Pancreas (tissue), 10 donors: ENCODE results near the gene NFKBIB. TPM values are rescaled to one million over a fixed set of nuclear protein-coding genes. Genes with fewer than 3 reads are reported as not detected.

Experiments used
- ATAC-seq, 4 donors: fragments of 200-7000 bp; cut with Tn5 transposase; one replicate each; pipeline versions ENCODE4 v1.8.0 to v1.9.1; 2020; ENCODE audit warnings: mild to moderate bottlenecking in 4 of 4, moderate library complexity in 4 of 4
- DNase-seq, 6 donors: peaks; one replicate each; pipeline ENCODE4 v3.0.0-alpha.2; 2020
- FAIRE-seq: peaks from 2 replicates; lab custom pipeline; 2012; peaks lifted over from hg19 to GRCh38; lab: Jason Lieb, UNC
- H3K27ac ChIP-seq, 4 donors: fragments of 200-600 bp; sonication (generic); 1 replicate in 3 of 4; 2 replicates in 1 of 4; pipeline versions ENCODE4 v1.5.0 to v1.8.0; 2020
- H3K27me3 ChIP-seq, 4 donors: fragments of 200-600 bp; one replicate each; pipeline ENCODE4 v1.8.0; 2021
- H3K36me3 ChIP-seq, 3 donors: fragments of 200-600 bp; sonication (generic) in 1 of 3; one replicate each; pipeline versions ENCODE4 v1.5.0 to v1.8.0; 2020 to 2021
- H3K4me1 ChIP-seq, 3 donors: fragments of 200-600 bp; one replicate each; pipeline ENCODE4 v1.8.0; 2021
- H3K4me3 ChIP-seq, 4 donors: fragments of 200-600 bp; sonication (generic) in 2 of 4; one replicate each; pipeline versions ENCODE4 v1.5.0 to v1.8.0; 2020 to 2021
- H3K9me3 ChIP-seq, 4 donors: fragments of 200-600 bp; one replicate each; pipeline ENCODE4 v1.8.0; 2021
- WGBS, 2 donors: extraction: QIAGEN DNeasy Blood & Tissue Kit; methylation state at CpG; one replicate each; pipeline ENCODE4 v1.1.7; 2013; 5-methylcytosine and 5-hydroxymethylcytosine counted together
- intact Hi-C, 3 donors: fragments of 100-400 bp; cut with DNase I; formaldehyde crosslinking; loops; one replicate each; pipeline versions ENCODE4 v1.11.1 to v1.14.2; 2022
- polyA plus RNA-seq, 2 donors: library from polyadenylated mRNA; stranded (reverse); fragments of 200-250 nt; gene quantifications; one replicate each; pipeline ENCODE4 v1.2.3, GENCODE V29; 2013
- total RNA-seq, 6 donors: library from RNA; stranded (reverse); fragmentation: NEBNext Ultra II Directional in 4 of 6; extraction: Animal tissue kit (Norgen Biotek cat#: 25700) in 4 of 6; gene quantifications; one replicate each; pipeline versions ENCODE4 v1.2.1 to v1.2.4, GENCODE V29; 2021 to 2023
- TF ChIP-seq, protein P1 (sequence below), 4 donors: fragments of 200-600 bp; sonication (generic) in 3 of 4; IDR thresholded peaks; one replicate each; pipeline versions ENCODE4 v1.5.0 to v1.8.0; 2021; ENCODE audit warnings: antibody characterized with exemption in 4 of 4
- donor health status: healthy with polysubstance abuse.
- donor health status: DM: no; HTN: no; CAD: no; lungs with moderate emphysema.
- donor health status: DM: no; HTN: no; CAD: no.
- donor health status: control.
- donor health status: control.
- donor health status: Bipolar disorder and iron deficiency.
- donor health status: DM: yes; HTN: yes; CAD: no.
- donor health status: DM: no; HTN: no; CAD: no.
- donor health status: DM: no; HTN: no; CAD: no.
- donor health status: DM: yes; HTN: yes; CAD: no.

The NFKBIB gene
- total and polyA plus RNA-seq, 8 donors = 6.8 to 26.8 (median 10.8) TPM

- ATAC-seq (peak in 1 of 4 donors; percentile 14), FAIRE-seq (no peak), DNase-seq (no peak)
- Histone ChIP-seq H3K27ac (no peak overlapping the region), H3K27me3 (no peaks in the 10 kb centered on the region), H3K9me3 (no peaks in the 10 kb centered on the region), H3K36me3 (peaks cover 0 to 12% (median 9%) of the 10 kb centered on the region in 3 donors), H3K4me3 (no peak overlapping the region), H3K4me1 (no peaks in the 10 kb centered on the region)
- intact Hi-C loops = no loop called here
- WGBS, 2 donors = 86 to 89% methylated on average over 9 to 10 of the region's 10 CpGs
- TF ChIP-seq, protein P1, sequence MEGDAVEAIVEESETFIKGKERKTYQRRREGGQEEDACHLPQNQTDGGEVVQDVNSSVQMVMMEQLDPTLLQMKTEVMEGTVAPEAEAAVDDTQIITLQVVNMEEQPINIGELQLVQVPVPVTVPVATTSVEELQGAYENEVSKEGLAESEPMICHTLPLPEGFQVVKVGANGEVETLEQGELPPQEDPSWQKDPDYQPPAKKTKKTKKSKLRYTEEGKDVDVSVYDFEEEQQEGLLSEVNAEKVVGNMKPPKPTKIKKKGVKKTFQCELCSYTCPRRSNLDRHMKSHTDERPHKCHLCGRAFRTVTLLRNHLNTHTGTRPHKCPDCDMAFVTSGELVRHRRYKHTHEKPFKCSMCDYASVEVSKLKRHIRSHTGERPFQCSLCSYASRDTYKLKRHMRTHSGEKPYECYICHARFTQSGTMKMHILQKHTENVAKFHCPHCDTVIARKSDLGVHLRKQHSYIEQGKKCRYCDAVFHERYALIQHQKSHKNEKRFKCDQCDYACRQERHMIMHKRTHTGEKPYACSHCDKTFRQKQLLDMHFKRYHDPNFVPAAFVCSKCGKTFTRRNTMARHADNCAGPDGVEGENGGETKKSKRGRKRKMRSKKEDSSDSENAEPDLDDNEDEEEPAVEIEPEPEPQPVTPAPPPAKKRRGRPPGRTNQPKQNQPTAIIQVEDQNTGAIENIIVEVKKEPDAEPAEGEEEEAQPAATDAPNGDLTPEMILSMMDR (IDR thresholded peaks at IDR 0.05) = no peak
Measured at GRCh38 chr19:38908911-38909310, 9.1 kb downstream of the NFKBIB start.

DNA sequence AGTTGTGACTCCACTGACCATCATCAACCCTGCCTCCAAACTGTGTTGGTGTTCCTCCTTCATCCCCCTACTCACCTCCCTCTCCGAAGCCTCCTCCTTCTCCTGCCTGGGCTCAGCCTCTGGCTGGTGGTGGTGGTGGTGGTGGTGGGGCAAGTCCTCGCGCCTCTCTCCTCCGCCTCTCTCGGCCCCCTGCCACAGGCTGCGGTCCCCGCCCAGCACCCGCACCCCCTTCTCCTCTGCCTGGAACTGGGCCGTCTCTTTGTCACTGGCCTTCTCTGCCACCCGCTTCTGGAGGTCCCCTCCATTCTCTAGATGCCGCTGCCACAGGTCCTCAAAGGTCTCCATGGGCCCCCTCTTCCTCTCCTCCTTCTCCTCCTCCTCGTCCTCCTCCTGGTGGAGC, 10.7 kb downstream of the NFKBIB start:
- no peak for ATAC-seq
- H3K27me3 ChIP-seq = no peaks in the 10 kb centered on the region
- intact Hi-C loops = no loop called here
- TF ChIP-seq, protein P1 (IDR thresholded peaks at IDR 0.05) = no peak
- H3K27ac ChIP-seq = no peak overlapping the region
- no peak overlapping the region for H3K4me3 ChIP-seq
- peak in 1 of 6 donors; percentile 50 for DNase-seq
- no peaks in the 10 kb centered on the region for H3K4me1 ChIP-seq
- WGBS, 2 donors = 90 to 91% methylated on average over 12 of the region's 12 CpGs
- no peak for FAIRE-seq
- H3K9me3 ChIP-seq = no peaks in the 10 kb centered on the region
- peaks cover 0 to 9% (median 2%) of the 10 kb centered on the region in 3 donors for H3K36me3 ChIP-seq

DNA sequence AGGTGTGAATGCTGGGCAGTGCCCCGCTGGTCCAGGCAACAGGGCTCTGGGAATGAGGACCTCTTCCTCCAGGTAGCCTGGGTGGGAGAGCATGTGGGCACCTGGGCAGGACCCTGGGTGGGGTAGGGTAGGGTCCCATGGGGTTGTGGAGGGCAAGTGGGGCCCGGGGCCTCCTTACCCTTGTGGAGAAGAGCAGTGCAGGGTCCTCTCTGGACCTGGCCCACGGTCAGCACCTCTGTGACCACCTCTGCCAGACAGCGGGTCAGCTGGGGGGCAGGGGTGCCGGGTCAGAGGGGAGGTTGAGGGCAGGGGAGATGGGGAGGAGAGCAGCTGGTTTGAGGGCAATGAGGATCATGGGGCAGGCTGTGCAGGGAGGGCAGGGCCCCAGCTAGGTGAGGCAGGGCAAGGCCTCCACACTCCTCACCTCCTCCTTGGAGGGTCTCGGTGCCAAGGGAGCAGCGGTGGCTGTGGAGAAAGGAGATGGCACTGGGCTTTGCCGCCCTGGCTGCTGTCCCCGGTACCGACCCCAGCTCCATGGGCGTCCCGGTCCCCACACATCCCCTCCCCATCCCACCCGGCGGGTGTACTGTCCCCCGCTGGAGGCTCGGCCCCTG, 11.7 kb downstream of the NFKBIB start:
- Histone ChIP-seq H3K4me3 (no peak overlapping the region), H3K4me1 (no peaks in the 10 kb centered on the region), H3K36me3 (peaks cover 0 to 7% (median 0%) of the 10 kb centered on the region in 3 donors), H3K9me3 (no peaks in the 10 kb centered on the region), H3K27me3 (no peaks in the 10 kb centered on the region), H3K27ac (no peak overlapping the region)
- intact Hi-C loops = no loop called here
- ATAC-seq (no peak), FAIRE-seq (no peak), DNase-seq (peak in 1 of 6 donors; percentile 55)
- WGBS, 2 donors = 51% methylated on average over 13 to 16 of the region's 16 CpGs
- TF ChIP-seq, protein P1 (IDR thresholded peaks at IDR 0.05) = no peak

- Histone ChIP-seq H3K9me3 (no peaks in the 10 kb centered on the region), H3K27ac (no peak overlapping the region), H3K4me3 (no peak overlapping the region), H3K27me3 (no peaks in the 10 kb centered on the region), H3K4me1 (no peaks in the 10 kb centered on the region), H3K36me3 (no peaks in the 10 kb centered on the region)
- intact Hi-C loops = no loop called here
- no peak for FAIRE-seq
- TF ChIP-seq, protein P1 (IDR thresholded peaks at IDR 0.05) = no peak
- peak in 2 of 6 donors; percentile 13 to 39 for DNase-seq
- ATAC-seq = no peak
- 77% methylated on average over 12 of the region's 12 CpGs for WGBS, 2 donors
Measured at GRCh38 chr19:38912600-38913514, 13.1 kb downstream of the NFKBIB start.
